ENCODE results near the gene ASNSD1. TPM values are rescaled to one million over a fixed set of nuclear protein-coding genes. Genes with fewer than 3 reads are reported as not detected.

The ASNSD1 gene
- total and polyA plus RNA-seq, 2 experiments from 2014 or later = 38.4 to 49.7 TPM

- TF ChIP-seq REST (IDR thresholded peaks at IDR 0.05; ENCODE audit: unreplicated experiment) (no peak), CREB1 (CRISPR knock-in tag; IDR thresholded peaks at IDR 0.05; ENCODE audit: low read depth) (no peak), EZH2phosphoT487 (IDR thresholded peaks at IDR 0.05; ENCODE audit: unreplicated experiment) (no peak)
Observed at GRCh38 chr2:189658306-189659212, 2.7 kb upstream of the ASNSD1 start (continued).

DNA sequence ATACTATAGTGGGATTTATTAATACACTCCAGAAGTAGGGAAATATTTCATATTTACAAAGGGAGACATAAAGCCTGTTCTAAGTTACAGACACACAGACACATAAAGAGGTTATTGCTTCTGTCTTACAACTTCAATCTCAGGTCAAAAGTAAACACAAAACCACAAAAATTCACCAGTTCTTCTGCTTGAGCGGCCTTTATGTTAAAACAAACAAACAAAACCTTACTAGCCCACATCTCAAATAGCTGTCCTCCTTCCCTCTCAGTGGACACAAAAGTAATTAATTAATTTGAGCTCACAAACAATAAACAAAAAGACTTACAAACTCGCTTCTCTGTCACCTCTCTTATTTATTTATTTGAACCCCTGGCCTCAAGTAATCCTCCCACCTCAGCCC, 1.5 kb upstream of the ASNSD1 start:
- Histone ChIP-seq H3K79me2 (replicated peaks; ENCODE audit: insufficient read depth) (peaks cover 23% of the 10 kb centered on the region), H4K20me1 (replicated peaks; ENCODE audit: insufficient read depth) (no peaks in the 10 kb centered on the region; the same call in 1 of the 2 replicates), H3K4me2 (no peak overlapping the region), H3K9me2 (ENCODE audit: insufficient read depth) (no peaks in the 10 kb centered on the region), H3K4me1 (ENCODE audit: insufficient read depth) (peaks cover 7% of the 10 kb centered on the region), H2AFZ (no peak overlapping the region), H3K27me3 (ENCODE audit: insufficient read depth) (no peaks in the 10 kb centered on the region), H3K4me3 (no peak overlapping the region), H3K36me3 (ENCODE audit: insufficient read depth) (peaks cover 4% of the 10 kb centered on the region; the same call in 1 of the 2 replicates), H3F3A (replicated peaks; ENCODE audit: low read depth) (no peaks in the 10 kb centered on the region), H3K27ac (ENCODE audit: low read depth) (no peak overlapping the region)
- Mint-ChIP-seq H3K4me1 (0 out of 3 replicates have a peak, but pooled peaks cover 2% of the 10 kb centered on the region), H3K4me3 (no peak overlapping the region; the same call in 2 of the 3 replicates), H3K27ac (no peak overlapping the region), H3K36me3 (ENCODE audit: low read depth) (peaks cover 3% of the 10 kb centered on the region; the same call in 2 of the 3 replicates), H3K27me3 (ENCODE audit: insufficient read depth, low read depth, poor library complexity) (no peaks in the 10 kb centered on the region), H3K9me3 (no peaks in the 10 kb centered on the region)
- DNase-seq (ENCODE audit: low spot score) = no peak
- ATAC-seq = no peak
- TF ChIP-seq POLR2AphosphoS5 (IDR thresholded peaks at IDR 0.05; ENCODE audit: low read depth) = no peak
- TF ChIP-seq ETS1 (IDR thresholded peaks at IDR 0.05) = no peak
- TF ChIP-seq ZNF331 (CRISPR knock-in tag; IDR thresholded peaks at IDR 0.05; ENCODE audit: low read depth) = no peak
- TF ChIP-seq CREB1 (CRISPR knock-in tag; IDR thresholded peaks at IDR 0.05; ENCODE audit: low read depth) = no peak
- TF ChIP-seq, protein P1, sequence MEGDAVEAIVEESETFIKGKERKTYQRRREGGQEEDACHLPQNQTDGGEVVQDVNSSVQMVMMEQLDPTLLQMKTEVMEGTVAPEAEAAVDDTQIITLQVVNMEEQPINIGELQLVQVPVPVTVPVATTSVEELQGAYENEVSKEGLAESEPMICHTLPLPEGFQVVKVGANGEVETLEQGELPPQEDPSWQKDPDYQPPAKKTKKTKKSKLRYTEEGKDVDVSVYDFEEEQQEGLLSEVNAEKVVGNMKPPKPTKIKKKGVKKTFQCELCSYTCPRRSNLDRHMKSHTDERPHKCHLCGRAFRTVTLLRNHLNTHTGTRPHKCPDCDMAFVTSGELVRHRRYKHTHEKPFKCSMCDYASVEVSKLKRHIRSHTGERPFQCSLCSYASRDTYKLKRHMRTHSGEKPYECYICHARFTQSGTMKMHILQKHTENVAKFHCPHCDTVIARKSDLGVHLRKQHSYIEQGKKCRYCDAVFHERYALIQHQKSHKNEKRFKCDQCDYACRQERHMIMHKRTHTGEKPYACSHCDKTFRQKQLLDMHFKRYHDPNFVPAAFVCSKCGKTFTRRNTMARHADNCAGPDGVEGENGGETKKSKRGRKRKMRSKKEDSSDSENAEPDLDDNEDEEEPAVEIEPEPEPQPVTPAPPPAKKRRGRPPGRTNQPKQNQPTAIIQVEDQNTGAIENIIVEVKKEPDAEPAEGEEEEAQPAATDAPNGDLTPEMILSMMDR (conservative IDR thresholded peaks at IDR 0.05; ENCODE audit: low read depth in 2 of 2) = no peak
- no peak for TF ChIP-seq EZH2phosphoT487 (IDR thresholded peaks at IDR 0.05; ENCODE audit: unreplicated experiment)
- TF ChIP-seq ZNF114 (CRISPR knock-in tag; IDR thresholded peaks at IDR 0.05) = no peak
- TF ChIP-seq REST (IDR thresholded peaks at IDR 0.05; ENCODE audit: unreplicated experiment) = no peak
- no peak for TF ChIP-seq JUNB (IDR thresholded peaks at IDR 0.05; ENCODE audit: unreplicated experiment)

All from GM23338 (cell line).